ENCODE data around the gene ICAM4. TPM values are rescaled to one million over a fixed set of nuclear protein-coding genes. Genes with fewer than 3 reads are reported as not detected.

ICAM4 gene
- total RNA-seq, 2 experiments from 2014 or later: 0.52 to 0.70 TPM

DNA sequence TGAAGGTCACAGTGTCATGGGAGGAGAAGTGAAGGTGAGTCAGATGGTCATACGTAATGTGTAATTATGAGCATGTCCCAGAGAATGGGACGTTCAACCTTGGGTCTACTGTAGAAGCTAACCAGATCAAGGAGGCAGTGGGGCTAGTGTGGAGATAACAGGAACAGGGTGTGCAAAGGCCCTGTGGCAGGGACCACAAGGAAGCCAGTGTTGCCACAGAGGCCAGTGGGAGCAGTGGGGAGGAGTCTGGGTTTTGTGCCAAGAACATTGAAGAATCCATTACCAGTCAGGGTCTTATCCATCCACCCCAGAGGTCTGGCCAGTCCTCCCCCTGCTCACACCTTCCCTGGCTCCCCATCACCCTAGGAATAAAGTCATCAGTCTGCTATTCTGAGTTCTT is 31.4 kb upstream of the ICAM4 start:
- DNase-seq (no peak), ATAC-seq (ENCODE audit: poor library complexity) (no peak)

DNA sequence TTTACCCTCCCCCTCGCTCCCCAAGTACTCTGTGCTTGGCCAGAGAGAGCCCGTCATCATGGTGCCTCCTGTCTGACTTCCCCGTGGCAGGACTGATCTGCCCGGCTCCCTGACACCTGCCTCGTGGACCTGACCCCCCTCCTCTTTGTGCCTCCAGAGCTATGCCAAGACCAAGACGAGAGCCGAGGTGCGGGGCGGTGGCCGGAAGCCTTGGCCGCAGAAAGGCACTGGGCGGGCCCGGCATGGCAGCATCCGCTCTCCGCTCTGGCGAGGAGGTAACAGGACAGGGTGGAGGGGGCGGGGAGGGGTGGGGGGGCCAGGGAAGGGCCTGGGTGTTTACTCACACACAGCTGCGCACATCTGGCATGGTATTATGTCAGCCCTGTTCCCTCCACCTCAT is 30.2 kb upstream of the ICAM4 start:
- H3K27ac ChIP-seq (ENCODE audit: low read depth in 1 of 2, low read length in 2 of 2): no peak overlapping the region
- H3K4me1 ChIP-seq (ENCODE audit: insufficient read depth, low read length): peaks cover 32% of the 10 kb centered on the region
- H3K27me3 ChIP-seq (ENCODE audit: control insufficient read depth in 1 of 2, insufficient read depth in 2 of 2, low read length in 2 of 2): no peaks in the 10 kb centered on the region
- POLR2A ChIA-PET: interaction anchor here (0.9 kb wide), 1 partner anchor 132 kb away, joined by 3 read pairs; no protein-coding TSS in a partner anchor
- H3K36me3 ChIP-seq (ENCODE audit: insufficient read depth, low read length): peaks cover 46% of the 10 kb centered on the region
- CTCF ChIA-PET: no interaction called here
- peaks cover 27% of the 10 kb centered on the region for H3K4me1 Mint-ChIP-seq (ENCODE audit: low read depth)
- no peak overlapping the region for H3K27ac Mint-ChIP-seq
- peaks cover 70% of the 10 kb centered on the region for H3K36me3 Mint-ChIP-seq (ENCODE audit: low read depth)
- H3K4me3 ChIP-seq (ENCODE audit: low read length): no peak overlapping the region
- DNase-seq: no peak
- no peak for ATAC-seq (ENCODE audit: poor library complexity)
- peak overlapping the region; percentile 7 for H3K4me3 Mint-ChIP-seq
- intact Hi-C loops (cut with DNase I, micrococcal nuclease): loop anchor here in 1 of 2 experiments (10.0 kb wide), 1 partner anchor 422 kb away; the partner anchor contains the start of gene PIN1
- TF ChIP-seq, protein P1, sequence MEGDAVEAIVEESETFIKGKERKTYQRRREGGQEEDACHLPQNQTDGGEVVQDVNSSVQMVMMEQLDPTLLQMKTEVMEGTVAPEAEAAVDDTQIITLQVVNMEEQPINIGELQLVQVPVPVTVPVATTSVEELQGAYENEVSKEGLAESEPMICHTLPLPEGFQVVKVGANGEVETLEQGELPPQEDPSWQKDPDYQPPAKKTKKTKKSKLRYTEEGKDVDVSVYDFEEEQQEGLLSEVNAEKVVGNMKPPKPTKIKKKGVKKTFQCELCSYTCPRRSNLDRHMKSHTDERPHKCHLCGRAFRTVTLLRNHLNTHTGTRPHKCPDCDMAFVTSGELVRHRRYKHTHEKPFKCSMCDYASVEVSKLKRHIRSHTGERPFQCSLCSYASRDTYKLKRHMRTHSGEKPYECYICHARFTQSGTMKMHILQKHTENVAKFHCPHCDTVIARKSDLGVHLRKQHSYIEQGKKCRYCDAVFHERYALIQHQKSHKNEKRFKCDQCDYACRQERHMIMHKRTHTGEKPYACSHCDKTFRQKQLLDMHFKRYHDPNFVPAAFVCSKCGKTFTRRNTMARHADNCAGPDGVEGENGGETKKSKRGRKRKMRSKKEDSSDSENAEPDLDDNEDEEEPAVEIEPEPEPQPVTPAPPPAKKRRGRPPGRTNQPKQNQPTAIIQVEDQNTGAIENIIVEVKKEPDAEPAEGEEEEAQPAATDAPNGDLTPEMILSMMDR (IDR thresholded peaks at IDR 0.05): no peak
- H3K9me3 ChIP-seq (ENCODE audit: control insufficient read depth in 1 of 2, insufficient read depth in 1 of 2, low read length in 2 of 2): no peaks in the 10 kb centered on the region
- no peaks in the 10 kb centered on the region for H3K27me3 Mint-ChIP-seq
- H3K9me3 Mint-ChIP-seq: no peaks in the 10 kb centered on the region

More for the DNA sequence above, 31.4 kb upstream of the ICAM4 start:
- ChIA-PET CTCF (no interaction called here), POLR2A (interaction anchor here (1.0 kb wide), 1 partner anchor 149 kb away, joined by 3 read pairs; the partner anchor contains the start of gene PPAN)
- Mint-ChIP-seq H3K36me3 (ENCODE audit: low read depth) (peaks cover 70% of the 10 kb centered on the region), H3K27me3 (no peaks in the 10 kb centered on the region), H3K4me3 (peak overlapping the region; percentile 65), H3K4me1 (ENCODE audit: low read depth) (peaks cover 30% of the 10 kb centered on the region), H3K9me3 (no peaks in the 10 kb centered on the region), H3K27ac (no peak overlapping the region)
- no peaks in the 10 kb centered on the region for H3K27me3 ChIP-seq (ENCODE audit: control insufficient read depth in 1 of 2, insufficient read depth in 2 of 2, low read length in 2 of 2)
- TF ChIP-seq, protein P1 (IDR thresholded peaks at IDR 0.05): no peak
- no peak overlapping the region for H3K4me3 ChIP-seq (ENCODE audit: low read length)
- intact Hi-C loops (cut with DNase I, micrococcal nuclease): loop anchor here in 1 of 2 experiments (10.0 kb wide), 1 partner anchor 421 kb away; the partner anchor contains the start of gene PIN1
- H3K9me3 ChIP-seq (ENCODE audit: control insufficient read depth in 1 of 2, insufficient read depth in 1 of 2, low read length in 2 of 2): no peaks in the 10 kb centered on the region
- H3K27ac ChIP-seq (ENCODE audit: low read depth in 1 of 2, low read length in 2 of 2): no peak overlapping the region
- peaks cover 39% of the 10 kb centered on the region for H3K4me1 ChIP-seq (ENCODE audit: insufficient read depth, low read length)
- H3K36me3 ChIP-seq (ENCODE audit: insufficient read depth, low read length): peaks cover 46% of the 10 kb centered on the region

DNA sequence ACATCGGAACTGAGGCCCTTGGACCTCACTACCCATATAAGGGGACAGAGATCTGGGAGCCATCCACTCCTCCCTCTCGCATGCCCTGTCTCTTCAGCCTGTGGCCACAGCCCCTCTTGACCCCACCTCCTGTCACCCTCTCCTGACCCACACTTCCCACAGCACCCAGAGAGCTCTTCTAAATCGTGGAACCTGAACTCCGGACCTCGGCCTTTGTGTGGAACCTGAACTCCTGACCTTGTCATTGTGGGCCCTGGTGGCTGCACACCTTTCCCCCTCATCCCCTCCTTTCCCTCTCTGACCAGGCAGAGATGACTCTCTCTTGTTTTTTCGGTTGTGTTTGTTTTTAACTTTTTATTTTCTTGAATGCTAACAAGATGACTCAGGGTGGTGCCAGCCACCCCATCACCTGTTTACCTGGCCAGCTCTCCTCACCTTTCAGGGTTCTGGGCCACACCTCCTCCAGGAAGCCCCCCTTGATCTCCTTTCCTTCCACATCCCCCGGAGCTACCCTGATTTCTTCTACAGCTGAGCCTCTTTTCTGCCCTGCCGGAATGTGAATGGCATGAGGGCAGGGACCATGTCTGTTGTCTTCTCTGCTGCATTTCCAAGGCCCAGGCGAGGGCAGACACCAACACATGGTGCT is 29.7 kb upstream of the ICAM4 start:
- intact Hi-C loops (cut with DNase I, micrococcal nuclease): loop anchor here in 1 of 2 experiments (10.0 kb wide), 1 partner anchor 422 kb away; the partner anchor contains the start of gene PIN1
- POLR2A ChIA-PET: interaction anchor here (0.9 kb wide), 1 partner anchor 132 kb away, joined by 3 read pairs; no protein-coding TSS in a partner anchor

More for the DNA sequence above, 29.7 kb upstream of the ICAM4 start:
- peaks cover 65% of the 10 kb centered on the region for H3K36me3 Mint-ChIP-seq (ENCODE audit: low read depth)
- Histone ChIP-seq H3K27ac (ENCODE audit: low read depth in 1 of 2, low read length in 2 of 2) (no peak overlapping the region), H3K36me3 (ENCODE audit: insufficient read depth, low read length) (peaks cover 46% of the 10 kb centered on the region), H3K9me3 (ENCODE audit: control insufficient read depth in 1 of 2, insufficient read depth in 1 of 2, low read length in 2 of 2) (no peaks in the 10 kb centered on the region), H3K4me1 (ENCODE audit: insufficient read depth, low read length) (peaks cover 32% of the 10 kb centered on the region), H3K27me3 (ENCODE audit: control insufficient read depth in 1 of 2, insufficient read depth in 2 of 2, low read length in 2 of 2) (no peaks in the 10 kb centered on the region), H3K4me3 (ENCODE audit: low read length) (no peak overlapping the region)
- no peak for DNase-seq
- CTCF ChIA-PET: interaction anchor here (4.4 kb wide), 1 partner anchor 131 kb away, joined by 56 read pairs; no protein-coding TSS in a partner anchor
- no peaks in the 10 kb centered on the region for H3K9me3 Mint-ChIP-seq
- H3K27me3 Mint-ChIP-seq: no peaks in the 10 kb centered on the region
- TF ChIP-seq, protein P1 (IDR thresholded peaks at IDR 0.05): no peak
- H3K4me1 Mint-ChIP-seq (ENCODE audit: low read depth): peaks cover 22% of the 10 kb centered on the region
- ATAC-seq (ENCODE audit: poor library complexity): no peak
- H3K27ac Mint-ChIP-seq: no peak overlapping the region
- H3K4me3 Mint-ChIP-seq: peak overlapping the region; percentile 51

Measured in CD4-positive, alpha-beta T cell (primary cell).